GM12872 (cell line): ENCODE results near the gene FAU.
A peak's percentile ranks its signal among the peaks of the same experiment; 100 is the strongest.

Experiments used
- TF ChIP-seq, protein P1 (sequence below): IDR thresholded peaks from 3 replicates; pipeline ENCODE4 v1.5.1; 2011; ENCODE audit warnings: low read depth, mild to moderate bottlenecking, low read length, moderate library complexity; ENCODE audit not compliant: insufficient read depth

The FAU gene

GRCh38 chr11:65084598-65085375, 37.1 kb downstream of the FAU start:
- TF ChIP-seq, protein P1, sequence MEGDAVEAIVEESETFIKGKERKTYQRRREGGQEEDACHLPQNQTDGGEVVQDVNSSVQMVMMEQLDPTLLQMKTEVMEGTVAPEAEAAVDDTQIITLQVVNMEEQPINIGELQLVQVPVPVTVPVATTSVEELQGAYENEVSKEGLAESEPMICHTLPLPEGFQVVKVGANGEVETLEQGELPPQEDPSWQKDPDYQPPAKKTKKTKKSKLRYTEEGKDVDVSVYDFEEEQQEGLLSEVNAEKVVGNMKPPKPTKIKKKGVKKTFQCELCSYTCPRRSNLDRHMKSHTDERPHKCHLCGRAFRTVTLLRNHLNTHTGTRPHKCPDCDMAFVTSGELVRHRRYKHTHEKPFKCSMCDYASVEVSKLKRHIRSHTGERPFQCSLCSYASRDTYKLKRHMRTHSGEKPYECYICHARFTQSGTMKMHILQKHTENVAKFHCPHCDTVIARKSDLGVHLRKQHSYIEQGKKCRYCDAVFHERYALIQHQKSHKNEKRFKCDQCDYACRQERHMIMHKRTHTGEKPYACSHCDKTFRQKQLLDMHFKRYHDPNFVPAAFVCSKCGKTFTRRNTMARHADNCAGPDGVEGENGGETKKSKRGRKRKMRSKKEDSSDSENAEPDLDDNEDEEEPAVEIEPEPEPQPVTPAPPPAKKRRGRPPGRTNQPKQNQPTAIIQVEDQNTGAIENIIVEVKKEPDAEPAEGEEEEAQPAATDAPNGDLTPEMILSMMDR: no peak

- TF ChIP-seq, protein P1: no peak
These were observed 37.9 kb downstream of the FAU start, which contains the start of the genes CDCA5 and ZFPL1 for GRCh38 chr11:65083834-65084597. Gene CDCA5, minus strand, starts transcription at chr11:65084040. Its CDS starts 62 bp downstream, at chr11:65083978. Gene ZFPL1, plus strand, starts transcription at chr11:65084222. Its CDS starts 477 bp downstream, at chr11:65084699.

GRCh38 chr11:65083134-65083833, 38.6 kb downstream of the FAU start:
- TF ChIP-seq, protein P1: no peak

GRCh38 chr11:65078786-65079342, 43.1 kb downstream of the FAU start:
- TF ChIP-seq, protein P1: no peak

GRCh38 chr11:65078151-65078550, 43.8 kb downstream of the FAU start:
- TF ChIP-seq, protein P1: peak; percentile 89

GRCh38 chr11:65077451-65077850, 44.5 kb downstream of the FAU start:
- TF ChIP-seq, protein P1: no peak

DNA sequence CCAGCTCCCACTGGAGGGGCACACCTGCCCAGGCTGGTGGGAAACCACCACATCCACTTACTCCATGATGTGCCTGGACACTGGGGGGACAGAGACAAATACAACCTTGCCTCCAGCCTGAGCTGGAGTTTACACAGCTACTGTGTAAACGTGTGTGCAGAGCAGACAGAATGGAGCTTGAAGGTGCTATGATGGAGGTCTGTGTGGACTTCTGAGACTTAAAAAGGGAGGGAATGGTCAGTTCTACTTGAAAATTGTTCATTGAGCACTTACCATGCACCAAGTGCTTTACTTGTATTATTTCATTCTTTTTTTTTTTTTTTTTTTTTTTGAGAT, 49.3 kb downstream of the FAU start:
- TF ChIP-seq, protein P1: no peak
